Neuron (in vitro differentiated cells): ENCODE data around the gene PLEKHA1.
A peak's percentile ranks its signal among the peaks of the same experiment; 100 is the strongest.

ENCODE experiments used
- H2AFZ ChIP-seq: one replicate; pipeline ENCODE4 v1.6.1; 2013; ENCODE audit warnings: low read depth, mild to moderate bottlenecking, inconsistent platforms, low read length, moderate library complexity
- H3K27me3 ChIP-seq: one replicate; pipeline ENCODE4 v1.6.1; 2013; ENCODE audit warnings: low read length; ENCODE audit not compliant: insufficient read depth
- H3K36me3 ChIP-seq: one replicate; pipeline ENCODE4 v1.6.1; 2013; ENCODE audit warnings: low read length; ENCODE audit not compliant: insufficient read depth
- H3K4me1 ChIP-seq: one replicate; pipeline ENCODE4 v1.6.1; 2013; ENCODE audit warnings: low read length; ENCODE audit not compliant: insufficient read depth
- H3K4me3 ChIP-seq: 2 replicates; pipeline ENCODE4 v1.5.1; 2013; ENCODE audit warnings: mild to moderate bottlenecking, low read length, moderate library complexity
- H3K9me3 ChIP-seq: one replicate; pipeline ENCODE4 v1.6.1; 2013; ENCODE audit warnings: low read length

Gene PLEKHA1

DNA sequence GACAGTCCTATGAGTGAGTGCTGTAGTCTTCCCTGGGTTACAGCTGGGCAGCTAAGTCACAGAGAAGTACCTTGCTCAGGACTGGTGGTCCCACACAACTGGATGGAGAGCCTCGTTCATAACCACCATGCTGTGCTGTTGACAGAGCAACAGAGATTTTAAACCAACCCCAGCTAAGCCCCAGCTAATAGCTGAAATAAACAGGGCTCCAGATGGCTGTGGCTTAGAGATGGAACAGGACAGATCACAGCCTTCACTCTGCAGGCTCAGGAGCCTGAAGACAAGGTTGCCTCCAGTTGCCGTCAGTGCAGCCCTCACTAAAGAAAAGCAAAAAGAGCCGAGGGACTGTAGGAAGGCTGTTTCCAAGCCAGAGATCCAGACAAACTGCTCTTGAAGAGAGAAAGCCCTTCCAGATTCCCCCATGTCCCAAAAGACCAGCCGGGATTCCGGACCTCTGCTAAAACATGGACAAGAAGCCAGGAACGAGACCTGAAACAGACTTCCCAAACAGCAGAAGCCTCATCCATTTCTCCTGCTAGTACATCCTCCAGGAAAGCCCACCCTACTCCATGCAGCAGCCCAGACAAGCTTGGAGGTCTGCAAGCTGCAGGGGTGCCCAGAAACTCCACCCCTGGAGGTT, 91.0 kb downstream of the PLEKHA1 start:
- H3K4me3 ChIP-seq, result no peak overlapping the region
- H3K36me3 ChIP-seq, result no peaks in the 10 kb centered on the region
- H2AFZ ChIP-seq, result no peak overlapping the region
- no peaks in the 10 kb centered on the region for H3K9me3 ChIP-seq
- peaks cover 17% of the 10 kb centered on the region for H3K4me1 ChIP-seq
- no peaks in the 10 kb centered on the region for H3K27me3 ChIP-seq

DNA sequence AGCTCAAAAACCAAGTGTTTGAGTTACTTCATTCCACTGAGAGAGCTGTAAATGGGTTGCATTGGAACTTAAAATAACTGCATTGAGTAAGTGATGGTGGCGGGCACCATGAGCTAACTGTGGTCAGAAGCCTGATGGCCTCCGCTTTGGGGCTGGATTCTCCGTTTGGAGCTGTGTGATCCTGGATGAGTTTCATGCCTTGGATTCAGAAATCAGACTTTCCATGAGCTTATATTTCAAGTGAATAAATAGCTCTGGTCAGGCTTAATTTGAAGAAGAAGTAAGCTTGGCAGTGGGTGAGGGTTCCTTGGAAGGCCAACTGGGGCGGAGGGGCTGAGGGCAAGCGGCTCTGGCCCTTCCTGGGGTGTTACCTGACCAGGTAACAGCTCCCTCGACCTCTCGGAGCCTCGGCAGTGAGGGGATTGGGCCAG, 92.5 kb downstream of the PLEKHA1 start:
- no peak overlapping the region for H2AFZ ChIP-seq
- no peak overlapping the region for H3K4me3 ChIP-seq
- no peaks in the 10 kb centered on the region for H3K36me3 ChIP-seq
- H3K4me1 ChIP-seq, result peaks cover 12% of the 10 kb centered on the region
- H3K9me3 ChIP-seq, result no peaks in the 10 kb centered on the region
- no peaks in the 10 kb centered on the region for H3K27me3 ChIP-seq

DNA sequence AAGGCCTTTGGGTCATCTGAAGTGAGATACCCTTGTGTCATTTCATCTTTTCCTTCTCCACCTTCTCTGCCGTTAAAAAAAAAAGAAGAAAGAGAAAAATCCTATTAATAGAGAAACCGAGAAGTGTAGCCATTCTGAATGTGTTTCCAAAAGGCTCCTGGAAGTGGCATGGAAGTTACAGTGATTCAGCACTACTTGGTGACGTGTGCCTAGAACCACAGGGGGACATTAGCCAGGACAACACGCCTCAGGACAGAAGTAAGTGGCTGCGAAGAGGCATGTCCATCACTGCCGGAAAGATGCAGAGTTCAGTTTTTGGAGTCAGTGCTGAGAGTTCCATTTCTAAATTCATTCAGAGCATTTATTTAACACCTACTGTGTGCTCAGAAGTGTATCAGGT, 93.2 kb downstream of the PLEKHA1 start:
- no peak overlapping the region for H3K4me3 ChIP-seq
- no peaks in the 10 kb centered on the region for H3K27me3 ChIP-seq
- H3K4me1 ChIP-seq, result peaks cover 5% of the 10 kb centered on the region
- H3K36me3 ChIP-seq, result no peaks in the 10 kb centered on the region
- no peak overlapping the region for H2AFZ ChIP-seq
- H3K9me3 ChIP-seq, result no peaks in the 10 kb centered on the region

DNA sequence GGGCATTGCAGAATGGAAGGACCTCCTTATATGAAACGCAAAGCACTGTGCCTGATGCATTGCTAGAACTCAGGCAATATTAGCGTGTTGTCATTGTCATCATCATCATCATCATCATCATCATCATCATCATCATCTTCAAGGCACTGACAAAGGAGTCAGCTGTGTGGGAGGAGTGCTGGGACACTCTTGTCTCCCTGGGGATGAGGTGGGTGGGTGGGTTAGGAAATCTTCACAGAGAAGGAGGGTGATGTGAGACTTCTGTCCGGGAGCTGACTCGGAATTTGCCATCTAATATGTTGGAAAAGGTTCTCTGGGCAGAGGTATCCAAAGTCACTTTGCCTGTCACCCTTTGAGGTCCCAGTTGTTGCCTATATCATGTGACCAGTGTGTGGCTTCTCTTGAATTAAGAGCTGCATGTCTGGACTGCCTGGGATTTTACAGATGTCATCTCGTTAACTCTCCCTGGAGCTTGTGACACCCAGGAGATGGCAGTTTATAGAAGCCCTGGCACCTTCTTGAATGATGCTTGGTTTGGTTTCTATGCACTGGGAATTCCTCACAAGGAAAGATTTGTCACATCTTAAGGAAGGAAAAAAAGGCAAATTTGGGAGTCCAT, 93.9 kb downstream of the PLEKHA1 start:
- Histone ChIP-seq H2AFZ (no peak overlapping the region), H3K27me3 (no peaks in the 10 kb centered on the region), H3K36me3 (no peaks in the 10 kb centered on the region), H3K4me1 (no peaks in the 10 kb centered on the region), H3K4me3 (no peak overlapping the region), H3K9me3 (no peaks in the 10 kb centered on the region)

DNA sequence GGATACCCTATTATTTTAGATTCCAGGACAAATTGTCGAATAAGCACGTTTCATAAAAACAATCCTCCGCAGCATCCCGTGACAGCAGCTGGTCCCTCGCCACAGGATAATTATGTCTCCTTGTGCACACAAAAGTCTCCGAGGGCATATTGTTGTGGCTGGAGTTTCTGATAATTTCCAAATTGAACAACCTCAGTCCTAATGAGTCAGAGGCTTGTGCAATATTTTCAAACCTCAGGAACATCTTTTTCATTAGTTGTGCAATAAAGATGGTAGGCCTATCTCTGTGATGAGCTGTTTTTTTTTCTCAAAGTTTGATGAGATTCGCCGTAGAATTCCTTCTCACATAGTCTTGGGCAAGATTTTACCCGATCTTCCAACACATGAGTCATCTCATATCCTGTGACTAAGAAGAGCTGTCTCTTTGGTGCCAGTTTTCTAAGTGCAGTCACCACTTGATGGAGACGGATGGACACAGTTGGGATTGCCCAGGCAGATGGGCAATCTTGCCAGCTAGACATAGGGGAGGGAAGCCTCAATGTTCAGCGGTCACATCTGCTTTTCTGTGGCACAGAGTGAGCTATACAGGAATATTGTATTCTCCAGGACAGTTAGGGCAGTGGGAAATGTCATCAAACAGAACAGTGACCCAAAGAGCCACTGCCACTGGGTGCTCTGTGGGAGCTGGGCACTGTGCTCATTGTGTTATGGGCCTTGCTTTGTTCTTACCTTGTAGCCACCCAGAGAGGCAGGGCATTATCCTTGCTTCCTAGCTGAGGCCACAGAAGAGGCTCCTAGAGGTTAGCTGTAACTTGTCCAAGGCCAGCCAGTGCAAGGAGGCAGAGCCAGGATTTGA, 94.6 kb downstream of the PLEKHA1 start:
- Histone ChIP-seq H3K4me1 (peaks cover 7% of the 10 kb centered on the region), H3K27me3 (no peaks in the 10 kb centered on the region), H2AFZ (no peak overlapping the region), H3K36me3 (no peaks in the 10 kb centered on the region), H3K4me3 (no peak overlapping the region), H3K9me3 (no peaks in the 10 kb centered on the region)

DNA sequence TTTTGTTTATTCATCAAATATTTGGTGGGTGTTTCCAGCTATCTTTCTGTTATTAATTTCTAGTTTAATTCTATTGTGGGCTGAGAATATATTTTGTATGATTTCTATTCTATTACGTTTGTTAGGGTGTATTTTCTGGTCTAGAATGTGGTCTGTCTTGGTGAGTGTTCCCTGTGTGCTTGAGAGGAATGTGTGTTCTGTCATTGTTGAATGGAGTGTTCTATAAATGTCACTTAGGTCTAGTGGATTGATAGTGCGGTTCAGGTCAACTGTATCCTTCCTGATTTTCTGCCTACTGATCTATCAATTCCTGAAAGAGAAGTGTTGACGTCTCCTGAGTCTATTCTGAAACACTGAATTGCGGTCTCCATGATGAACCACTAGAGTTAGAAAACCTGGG, 95.3 kb downstream of the PLEKHA1 start:
- Histone ChIP-seq H3K9me3 (no peaks in the 10 kb centered on the region), H3K4me3 (no peak overlapping the region), H3K36me3 (no peaks in the 10 kb centered on the region), H3K4me1 (peaks cover 14% of the 10 kb centered on the region), H3K27me3 (no peaks in the 10 kb centered on the region), H2AFZ (no peak overlapping the region)

DNA sequence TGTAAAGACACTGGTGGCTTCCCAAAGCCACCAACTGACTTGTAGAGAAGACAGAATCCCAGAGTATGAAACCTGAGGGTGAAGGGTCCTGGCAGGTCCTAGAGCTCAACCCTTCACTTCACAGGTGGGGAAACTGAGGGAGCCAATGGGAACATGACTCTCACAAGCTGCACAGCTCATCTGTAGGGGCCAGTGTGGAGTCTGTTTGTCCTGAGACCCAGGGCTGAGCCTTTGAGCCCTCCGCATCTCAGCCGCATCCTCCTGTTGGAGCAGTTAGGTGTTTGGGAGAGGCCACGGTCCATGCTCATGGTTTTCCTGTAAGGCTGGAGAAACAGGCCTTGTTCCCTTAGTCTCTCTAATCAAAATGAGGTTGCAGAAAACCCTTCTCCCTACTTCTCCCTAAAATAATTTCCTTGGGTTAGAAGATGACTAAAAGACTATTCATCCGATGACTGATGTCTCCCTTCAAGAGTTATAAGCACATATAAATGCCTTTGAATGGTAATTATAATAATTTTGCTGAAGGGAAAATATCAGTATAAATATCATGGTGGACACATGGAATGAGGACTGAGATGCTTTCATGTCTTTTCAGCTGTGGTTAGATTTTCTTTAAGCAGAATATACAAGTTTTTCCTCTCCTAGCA, 97.1 kb downstream of the PLEKHA1 start:
- H3K36me3 ChIP-seq, result no peaks in the 10 kb centered on the region
- no peak overlapping the region for H3K4me3 ChIP-seq
- no peaks in the 10 kb centered on the region for H3K9me3 ChIP-seq
- H3K27me3 ChIP-seq, result no peaks in the 10 kb centered on the region
- H3K4me1 ChIP-seq, result peaks cover 31% of the 10 kb centered on the region
- H2AFZ ChIP-seq, result no peak overlapping the region

DNA sequence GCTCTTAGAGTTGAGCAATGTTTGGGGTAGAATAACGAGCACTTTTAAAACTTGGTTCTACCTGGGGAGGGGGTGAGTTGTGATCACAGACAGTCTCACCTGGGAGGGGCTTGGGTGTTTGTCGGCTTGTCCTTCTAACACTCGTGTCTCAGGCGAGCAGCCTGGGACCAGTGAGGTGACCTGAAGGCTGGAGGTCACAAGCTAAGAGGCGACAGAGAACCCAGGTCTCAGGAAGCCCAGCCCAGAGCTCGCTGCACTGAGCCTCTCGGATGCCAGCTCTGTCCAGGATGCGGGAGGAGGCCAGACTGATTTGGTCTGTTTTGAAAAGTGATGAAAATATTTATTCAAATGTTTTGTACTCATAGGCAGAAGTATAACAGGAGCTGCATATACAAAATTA, 98.6 kb downstream of the PLEKHA1 start:
- H3K9me3 ChIP-seq, result no peaks in the 10 kb centered on the region
- H2AFZ ChIP-seq, result no peak overlapping the region
- no peaks in the 10 kb centered on the region for H3K36me3 ChIP-seq
- H3K4me1 ChIP-seq, result peaks cover 43% of the 10 kb centered on the region
- H3K4me3 ChIP-seq, result no peak overlapping the region
- no peaks in the 10 kb centered on the region for H3K27me3 ChIP-seq

DNA sequence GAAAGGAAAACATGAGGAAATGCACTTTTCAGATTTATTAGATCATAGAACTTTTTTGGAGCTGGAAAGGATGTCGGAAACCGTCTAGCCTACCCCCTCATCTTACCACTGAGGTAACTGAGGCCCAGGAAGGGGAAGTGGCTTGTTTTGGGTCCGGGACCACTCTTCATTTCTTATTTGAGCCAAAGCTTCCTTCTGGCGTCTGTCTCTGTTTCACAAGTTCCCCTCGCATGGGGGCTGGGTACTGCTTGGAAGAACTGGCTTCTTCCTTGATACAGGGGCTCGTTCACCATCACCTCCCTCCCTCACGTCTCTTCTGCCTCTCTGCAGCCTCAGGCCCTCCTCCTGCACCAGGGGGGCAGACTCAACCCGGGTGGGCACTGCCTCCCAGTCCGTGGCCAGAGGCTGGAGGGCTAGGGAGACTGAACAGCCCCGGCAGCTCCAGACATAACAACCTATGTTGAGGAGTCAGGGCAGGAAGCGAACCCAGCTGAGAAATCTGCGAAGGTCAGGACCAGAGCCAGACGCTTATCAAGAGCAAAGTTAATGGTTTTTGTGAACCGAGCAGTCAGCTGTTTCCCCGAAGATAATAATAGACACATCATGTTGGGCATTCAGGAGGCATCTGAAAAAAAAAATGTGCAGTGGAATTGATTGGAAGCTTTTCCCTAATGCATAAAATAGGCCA, 99.8 kb downstream of the PLEKHA1 start:
- no peaks in the 10 kb centered on the region for H3K27me3 ChIP-seq
- no peak overlapping the region for H2AFZ ChIP-seq
- no peaks in the 10 kb centered on the region for H3K36me3 ChIP-seq
- H3K4me1 ChIP-seq, result peaks cover 49% of the 10 kb centered on the region
- no peak overlapping the region for H3K4me3 ChIP-seq
- no peaks in the 10 kb centered on the region for H3K9me3 ChIP-seq

DNA sequence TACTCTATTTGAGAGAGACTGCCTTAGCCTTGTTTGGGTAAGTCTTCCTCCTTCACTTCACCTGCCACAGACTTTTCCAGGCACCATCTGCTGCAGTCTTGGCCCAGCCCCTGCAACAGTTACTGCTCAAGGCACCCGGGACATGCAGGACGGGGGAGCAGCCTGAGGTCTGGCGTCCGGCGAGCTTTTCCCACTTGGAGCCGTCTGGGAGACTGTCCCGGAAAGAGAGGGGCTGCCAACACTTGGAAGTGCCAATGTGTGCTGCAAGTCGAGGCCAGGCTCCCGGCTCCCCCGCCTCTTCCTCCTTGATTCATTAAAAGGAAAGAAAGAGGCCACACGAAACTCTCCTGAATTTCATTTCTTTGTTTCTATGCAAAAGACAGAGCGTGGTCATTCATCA, 100.6 kb downstream of the PLEKHA1 start:
- peaks cover 49% of the 10 kb centered on the region for H3K4me1 ChIP-seq
- no peaks in the 10 kb centered on the region for H3K27me3 ChIP-seq
- no peaks in the 10 kb centered on the region for H3K9me3 ChIP-seq
- H3K36me3 ChIP-seq, result no peaks in the 10 kb centered on the region
- H3K4me3 ChIP-seq, result peak overlapping the region; percentile 29
- H2AFZ ChIP-seq, result peak overlapping the region; percentile 42

DNA sequence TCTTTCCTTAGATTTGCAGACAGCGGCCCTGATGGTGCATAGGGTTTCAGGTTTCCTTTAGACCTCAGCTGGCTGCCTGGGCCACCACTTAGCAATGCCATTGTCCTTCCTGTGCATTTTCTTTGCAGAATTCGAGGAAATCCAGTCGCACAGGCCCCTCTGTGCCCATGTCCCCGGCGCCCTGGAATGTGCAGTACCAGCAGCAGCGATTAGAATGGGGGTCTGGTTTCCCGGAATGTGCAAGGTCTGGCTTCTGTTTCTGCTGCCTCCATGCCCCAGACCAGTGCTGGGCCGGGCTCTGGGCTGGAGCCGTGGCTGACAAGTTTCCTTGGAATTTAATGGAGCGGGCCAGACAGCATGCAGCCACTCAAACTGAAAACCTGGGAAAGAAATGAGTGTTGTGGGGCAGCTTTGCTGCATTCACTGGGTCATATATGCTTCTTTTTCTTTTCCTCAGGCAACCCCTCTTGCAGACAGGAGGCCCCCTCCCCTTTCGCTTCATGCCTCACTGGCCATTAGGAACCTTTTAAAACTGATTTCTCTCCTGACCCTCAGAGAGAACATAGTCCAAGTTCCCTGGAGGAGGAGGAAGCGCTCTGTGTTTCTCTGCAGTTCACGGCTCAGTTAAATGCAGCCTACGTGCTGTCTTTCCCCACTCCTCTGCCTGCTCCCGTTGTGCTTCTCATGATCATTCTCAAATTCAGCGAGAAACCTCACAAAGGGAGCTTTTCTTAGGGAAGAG, 101.3 kb downstream of the PLEKHA1 start:
- peaks cover 49% of the 10 kb centered on the region for H3K4me1 ChIP-seq
- H2AFZ ChIP-seq, result peak overlapping the region; percentile 42
- no peaks in the 10 kb centered on the region for H3K9me3 ChIP-seq
- no peaks in the 10 kb centered on the region for H3K36me3 ChIP-seq
- H3K4me3 ChIP-seq, result peak overlapping the region; percentile 29
- no peaks in the 10 kb centered on the region for H3K27me3 ChIP-seq

DNA sequence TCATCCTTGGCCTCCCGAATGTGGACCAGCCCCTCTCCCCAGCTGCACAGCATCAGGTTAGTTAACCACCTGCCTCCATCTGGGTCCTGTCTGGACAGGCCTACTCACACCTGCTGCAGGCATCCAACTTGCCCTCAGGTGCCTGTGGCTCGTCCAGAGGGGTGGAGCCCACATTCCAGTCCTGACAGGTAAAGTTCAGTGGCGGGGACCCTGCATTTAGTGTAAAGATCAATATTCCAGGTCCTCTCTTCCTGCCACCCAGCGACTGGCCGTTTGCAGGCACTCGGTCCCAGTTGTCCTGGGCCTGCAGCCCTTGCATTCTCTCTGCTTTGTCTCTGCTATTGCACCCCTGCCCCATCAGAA, 101.8 kb downstream of the PLEKHA1 start:
- peak overlapping the region; percentile 29 for H3K4me3 ChIP-seq
- H2AFZ ChIP-seq, result peak overlapping the region; percentile 42
- peaks cover 49% of the 10 kb centered on the region for H3K4me1 ChIP-seq
- no peaks in the 10 kb centered on the region for H3K36me3 ChIP-seq
- peaks cover 1% of the 10 kb centered on the region for H3K9me3 ChIP-seq
- H3K27me3 ChIP-seq, result no peaks in the 10 kb centered on the region
